ENCODE measurements around the gene TLCD1. TPM values are rescaled to one million over a fixed set of nuclear protein-coding genes. Genes with fewer than 3 reads are reported as not detected.

The TLCD1 gene
- total RNA-seq, 1 experiment from 2014 or later, result 50.7 TPM

GRCh38 chr17:28735242-28735722 is 9.2 kb upstream of the TLCD1 start:
- no CpG with 5 or more reads among the region's 5 CpGs for whole genome bisulfite sequencing (ENCODE audit: extremely low coverage, insufficient read length, low lambda C conversion rate)
- Histone ChIP-seq H3K18ac (ENCODE audit: insufficient read length, low read depth, low read length) (no peak overlapping the region), H4K8ac (replicated peaks; ENCODE audit: insufficient read length, low read depth, low read length) (no peak overlapping the region), H3K27me3 (ENCODE audit: insufficient read depth, low read length) (no peaks in the 10 kb centered on the region), H3K4me2 (ENCODE audit: insufficient read depth, insufficient read length, low read length) (no peak overlapping the region), H3K23ac (ENCODE audit: insufficient read length, low read depth, low read length) (no peak overlapping the region), H4K20me1 (ENCODE audit: control insufficient read depth, insufficient read depth, insufficient read length) (no peaks in the 10 kb centered on the region), H2AFZ (ENCODE audit: low read length) (no peak overlapping the region), H4K91ac (ENCODE audit: insufficient read length, low read depth, low read length) (no peak overlapping the region), H3K79me1 (ENCODE audit: insufficient read depth, low read depth, low read length, poor library complexity, severe bottlenecking) (no peaks in the 10 kb centered on the region), H3K9ac (ENCODE audit: extremely low read depth, insufficient read length, low read length) (no peak overlapping the region), H3K27ac (ENCODE audit: insufficient read length, low read depth, low read length) (no peak overlapping the region), H3K9me3 (ENCODE audit: control insufficient read depth, low read depth, low read length) (no peaks in the 10 kb centered on the region), H3K4me1 (ENCODE audit: insufficient read depth, low read length) (no peaks in the 10 kb centered on the region), H3T11ph (ENCODE audit: low read length) (no peak overlapping the region), H2BK12ac (ENCODE audit: insufficient read length, low read depth, low read length) (no peak overlapping the region), H3K23me2 (ENCODE audit: insufficient read length, low read depth, low read length, poor library complexity, severe bottlenecking) (peaks cover 2% of the 10 kb centered on the region), H2BK20ac (ENCODE audit: low read depth, low read length, poor library complexity, severe bottlenecking) (no peak overlapping the region), H2AK5ac (ENCODE audit: insufficient read length, low read length) (no peak overlapping the region), H2BK120ac (ENCODE audit: low read depth, low read length, poor library complexity, severe bottlenecking) (no peak overlapping the region), H3K79me2 (ENCODE audit: insufficient read depth, low read length) (no peaks in the 10 kb centered on the region), H2BK15ac (ENCODE audit: low read depth, low read length) (no peak overlapping the region), H3K4ac (ENCODE audit: low read depth, low read length) (no peak overlapping the region), H3K14ac (ENCODE audit: insufficient read depth, low read length) (no peak overlapping the region), H4K5ac (ENCODE audit: insufficient read length, low read depth, low read length) (no peak overlapping the region), H3K56ac (ENCODE audit: insufficient read length, low read depth, low read length) (no peak overlapping the region), H2BK5ac (ENCODE audit: insufficient read length, low read length) (no peak overlapping the region)
- H3K27ac Mint-ChIP-seq, result no peak overlapping the region
- no peaks in the 10 kb centered on the region for H3K4me1 Mint-ChIP-seq
- H3K9me3 Mint-ChIP-seq, result no peaks in the 10 kb centered on the region
- no peak overlapping the region for H3K4me3 Mint-ChIP-seq
- no peaks in the 10 kb centered on the region for H3K27me3 Mint-ChIP-seq (ENCODE audit: low read depth)
- no peak for DNase-seq
- no peak for TF ChIP-seq CTCF (conservative IDR thresholded peaks at IDR 0.05)
- peaks cover 21 to 38% (median 22%) of the 10 kb centered on the region in 3 experiments; a peak in 6 of 7 replicates for H3K36me3 Mint-ChIP-seq (ENCODE audit: insufficient read depth in 1 of 3, low read depth in 3 of 3)

Data from H9 (cell line).